GM18517 (cell line): Measurements from ENCODE around the gene RPL21.
"Not testable (repeated sequence)": the region's sequence is repeated elsewhere in the genome, so short reads cannot be mapped to it uniquely, and the experiment has no call there.

Experiments
- ATAC-seq: cut with Tn5 transposase; IDR thresholded peaks from one replicate; pipeline ENCODE4 v1.9.1; 2021; ENCODE audit warnings: mild to moderate bottlenecking, moderate library complexity; ENCODE audit not compliant: unreplicated experiment

RPL21 gene

DNA sequence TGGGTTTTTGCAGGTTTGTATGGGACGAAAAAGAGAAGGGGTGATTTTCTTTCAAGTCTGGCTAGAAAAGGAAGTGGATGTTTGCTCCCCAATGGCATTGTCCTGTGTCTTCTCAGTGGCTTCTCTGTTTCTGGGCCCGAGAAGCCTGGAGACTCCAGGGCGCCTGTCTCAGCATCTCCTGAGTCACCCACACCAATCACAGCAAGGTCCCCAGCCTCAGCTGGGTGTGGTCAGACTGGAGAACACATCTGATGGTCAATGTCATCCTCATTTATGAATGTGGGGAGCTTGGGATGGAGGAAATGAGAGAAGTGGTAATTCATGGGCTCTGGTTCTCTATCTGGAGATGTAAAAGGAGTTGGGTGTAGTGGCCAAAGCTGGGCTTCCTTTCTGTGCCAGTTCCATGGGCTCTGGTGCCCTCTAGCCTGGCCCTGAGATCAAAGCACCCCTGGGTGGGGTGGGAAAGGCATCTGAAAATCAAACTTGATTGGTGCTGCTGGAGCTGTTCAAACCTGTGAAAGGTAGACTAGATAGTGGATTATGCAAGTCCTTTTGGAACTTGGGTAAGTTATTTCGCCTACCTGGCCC is 32.6 kb downstream of the RPL21 start:
- no peak for ATAC-seq

DNA sequence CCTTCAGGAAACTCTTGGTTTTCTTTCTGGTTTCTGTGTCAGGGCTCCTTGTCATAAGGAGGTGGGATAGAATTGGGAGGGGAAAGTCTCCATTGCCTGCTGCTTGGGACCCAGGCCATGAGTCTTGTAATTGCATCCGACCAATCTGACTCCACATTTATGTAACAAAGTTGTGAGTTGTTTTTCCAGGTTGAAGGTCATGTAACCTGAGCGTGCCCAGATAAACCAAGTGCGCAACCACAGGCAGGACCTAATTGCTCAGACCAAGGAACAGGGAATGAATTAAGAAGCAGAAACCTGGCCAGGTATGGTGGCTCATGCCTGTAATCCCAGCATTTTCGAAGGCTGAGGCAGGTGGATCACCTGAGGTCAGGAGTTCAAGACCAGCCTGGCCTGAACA is 37.0 kb downstream of the RPL21 start:
- ATAC-seq: no peak

DNA sequence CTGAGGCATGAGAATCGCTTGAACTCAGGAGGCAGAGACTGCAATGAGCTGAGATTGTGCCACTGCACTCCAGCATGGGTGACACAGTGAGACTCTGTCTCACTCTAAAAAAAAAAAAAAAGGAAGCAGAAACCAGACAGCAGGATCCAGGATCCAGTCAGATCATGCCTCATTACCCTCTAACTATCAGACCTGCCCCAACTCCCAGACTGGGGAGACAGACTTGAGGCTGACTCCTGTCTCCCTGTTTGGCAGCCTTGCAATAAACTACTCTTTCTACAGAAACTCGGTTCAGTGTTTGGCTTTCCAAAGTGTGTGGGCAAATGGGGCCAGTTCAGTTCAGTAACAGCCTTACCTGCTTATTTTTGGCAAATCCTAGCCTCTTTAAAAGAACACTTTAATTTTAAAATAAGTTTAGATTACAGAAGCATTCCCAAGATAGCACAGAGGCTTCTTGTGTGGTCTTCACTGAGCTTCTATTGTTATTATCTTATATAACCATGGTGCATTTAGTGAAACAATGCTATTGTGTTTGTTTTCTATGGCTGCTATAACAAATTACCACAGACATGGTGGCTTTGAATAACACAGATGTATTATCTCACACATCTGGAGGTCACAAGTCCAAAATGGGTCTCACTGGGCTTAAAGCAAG is 37.8 kb downstream of the RPL21 start:
- no peak for ATAC-seq

DNA sequence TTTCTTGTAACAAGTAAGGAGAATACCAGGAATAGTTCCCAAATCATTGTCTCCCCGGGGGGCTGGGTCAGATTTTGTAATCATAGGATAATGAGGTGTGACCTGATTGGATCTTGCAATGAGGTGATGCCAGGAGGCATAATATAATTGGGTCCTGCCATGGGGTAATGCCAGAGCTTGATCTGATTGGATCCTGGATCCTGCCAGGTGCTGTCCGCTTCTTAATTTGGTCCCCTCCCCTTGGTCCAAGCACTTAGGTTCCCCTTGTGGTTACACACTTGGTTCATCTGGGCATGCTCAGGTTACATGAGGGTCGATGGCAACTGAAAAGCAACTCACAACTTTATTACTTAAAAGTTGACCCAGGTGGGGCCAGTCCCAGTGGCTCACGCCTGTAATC is 39.4 kb downstream of the RPL21 start:
- ATAC-seq: no peak

DNA sequence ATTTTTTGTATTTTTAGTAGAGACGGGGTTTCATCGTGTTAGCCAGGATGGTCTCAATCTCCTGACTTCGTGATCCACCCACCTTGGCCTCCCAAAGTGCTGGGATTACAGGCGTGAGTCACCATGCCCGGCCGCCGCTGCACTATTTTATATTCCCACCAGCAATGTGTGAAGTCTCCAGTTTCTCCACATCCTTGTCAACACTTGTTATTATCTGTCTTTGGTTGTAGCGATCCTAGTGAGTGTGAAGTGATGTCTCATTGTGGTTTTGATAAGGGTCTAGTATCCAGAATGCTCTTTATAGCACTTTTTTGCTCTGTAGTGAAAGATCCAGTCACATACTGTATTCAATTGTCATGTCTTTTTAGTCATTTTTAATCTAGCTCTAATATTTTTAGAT is 40.6 kb downstream of the RPL21 start:
- ATAC-seq: not testable (repeated sequence)

DNA sequence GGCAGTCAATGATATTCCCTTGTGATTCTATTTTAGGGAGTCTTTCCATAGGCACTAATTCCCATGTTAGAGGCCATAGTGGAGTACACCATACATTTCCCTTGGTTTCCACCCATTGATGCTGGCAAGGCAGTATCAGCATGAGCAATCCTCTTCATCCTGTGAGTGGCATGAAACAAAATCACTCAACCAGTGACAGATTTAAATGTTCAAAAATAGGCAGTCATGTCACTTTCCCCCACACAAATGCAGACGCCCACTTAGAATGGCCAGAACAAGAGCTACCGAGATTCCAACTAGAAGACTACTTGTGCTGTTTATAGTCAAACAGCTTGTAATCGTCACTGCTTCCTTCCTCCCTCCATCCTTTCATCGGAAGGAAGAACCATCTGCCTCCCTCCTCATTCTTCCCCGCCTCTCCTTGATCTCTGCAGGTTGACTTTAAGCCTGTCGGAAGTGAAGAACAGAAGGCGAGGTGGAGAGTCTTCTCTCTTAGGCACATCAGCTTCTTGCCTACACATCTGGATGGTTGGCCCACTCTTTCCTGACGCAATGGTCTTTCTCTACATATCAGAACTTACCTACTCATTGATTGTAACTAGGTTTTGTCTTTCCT is 41.8 kb downstream of the RPL21 start:
- no peak for ATAC-seq

DNA sequence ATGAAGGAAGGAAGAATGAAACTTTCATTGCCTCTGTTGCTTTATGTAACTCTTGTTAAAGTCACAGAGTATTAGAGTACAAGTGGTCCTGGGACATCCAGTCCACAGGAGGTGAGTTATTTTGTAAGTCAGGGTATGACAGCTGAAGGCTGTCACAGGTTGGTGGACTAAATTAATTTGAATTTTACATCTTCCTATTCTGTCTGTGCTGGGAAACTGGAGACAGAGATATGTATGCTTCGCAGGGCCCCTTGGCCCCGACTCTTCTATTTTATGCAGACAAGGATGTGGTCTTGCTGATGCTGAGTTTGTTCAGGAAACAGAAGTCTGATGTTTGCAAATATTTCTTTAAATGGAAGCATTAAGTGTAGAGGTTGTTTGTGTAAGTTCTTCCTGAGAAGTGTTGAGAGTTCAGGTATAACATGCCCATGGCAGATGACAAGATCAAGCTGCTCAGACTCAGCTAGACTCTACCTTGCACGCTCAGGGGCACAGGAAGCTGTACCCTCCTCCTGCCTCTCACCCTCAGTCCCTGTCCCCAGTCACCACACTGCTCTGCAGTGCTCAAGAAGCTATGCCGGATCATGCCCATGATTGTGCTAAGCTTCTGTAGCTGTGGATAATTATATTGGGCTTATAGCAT is 42.6 kb downstream of the RPL21 start:
- ATAC-seq: no peak

DNA sequence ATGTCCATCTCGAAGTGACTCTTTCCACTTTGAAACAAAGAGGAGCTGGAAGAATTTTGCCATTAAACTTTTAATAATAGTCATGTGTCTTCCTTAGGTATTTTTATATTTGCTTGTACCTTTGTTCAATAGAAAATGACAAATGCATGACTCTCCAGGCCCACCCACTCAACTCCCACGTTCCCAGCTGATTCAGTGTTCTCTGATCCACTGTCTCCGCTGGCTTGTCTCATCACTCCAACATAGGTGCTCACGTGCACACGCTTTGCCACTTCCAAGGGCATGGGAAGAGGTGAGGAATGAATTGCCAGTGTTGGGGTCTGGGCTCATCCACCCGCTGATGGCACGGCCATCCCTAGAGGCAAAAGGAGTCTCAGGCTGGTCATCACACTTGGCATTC is 43.7 kb downstream of the RPL21 start:
- no peak for ATAC-seq

DNA sequence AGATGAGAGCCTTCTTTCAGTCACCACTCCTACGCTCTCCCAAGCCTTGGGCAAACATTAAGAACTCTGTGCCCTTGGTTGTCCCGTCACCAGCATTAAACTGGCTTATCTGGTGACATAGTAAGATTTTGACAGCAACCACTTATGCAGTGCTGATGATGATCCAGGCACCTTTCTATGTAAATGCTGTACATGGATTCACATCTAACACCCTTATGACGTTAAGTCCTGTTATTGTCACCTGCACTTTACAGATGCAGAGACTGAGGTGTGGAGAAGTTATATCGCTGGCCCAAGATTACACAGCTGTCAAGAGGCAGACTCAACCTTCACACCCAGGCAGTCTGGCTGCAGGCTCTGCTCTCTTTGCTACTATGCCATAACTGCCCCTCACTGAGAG is 44.3 kb downstream of the RPL21 start:
- ATAC-seq: no peak

DNA sequence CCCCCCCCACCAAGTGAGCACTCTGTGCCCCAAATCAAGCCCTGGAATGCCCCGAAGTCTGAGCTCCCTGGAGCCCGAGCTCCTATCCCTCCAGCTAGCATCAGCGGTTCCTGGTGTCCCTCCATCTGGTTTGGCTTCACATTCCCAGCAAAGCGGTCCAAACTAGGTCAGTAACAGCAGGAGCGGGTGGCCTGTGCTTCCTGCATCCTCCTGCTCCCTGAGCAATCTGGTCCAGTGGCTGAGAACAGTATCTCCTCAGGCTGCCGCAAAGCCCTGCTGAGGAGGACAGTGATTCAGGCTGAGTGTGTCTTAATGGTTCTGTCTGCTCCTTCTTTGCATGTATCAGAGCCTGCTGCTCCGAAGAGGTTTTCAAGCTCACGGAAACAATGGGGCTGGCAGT is 45.1 kb downstream of the RPL21 start:
- ATAC-seq: no peak

DNA sequence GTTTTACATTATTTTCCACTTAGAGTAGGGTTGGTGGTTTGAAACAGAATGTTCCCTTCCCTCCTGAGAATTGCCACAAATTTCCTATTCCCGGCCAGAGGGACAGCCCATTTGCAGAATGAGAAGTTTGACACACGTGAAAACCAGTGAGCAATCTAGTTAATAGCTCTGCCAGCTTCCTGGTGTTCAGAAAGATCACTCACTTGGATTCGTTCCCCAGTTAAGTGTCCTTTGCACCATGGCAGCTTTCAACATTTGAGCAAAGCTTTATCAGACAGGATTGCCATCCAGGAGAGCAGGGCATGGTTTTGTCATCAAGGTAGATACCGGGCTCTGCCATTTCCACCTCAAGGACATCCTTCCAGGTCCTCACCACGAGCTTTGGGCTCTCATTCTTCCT is 47.5 kb downstream of the RPL21 start:
- ATAC-seq: no peak

DNA sequence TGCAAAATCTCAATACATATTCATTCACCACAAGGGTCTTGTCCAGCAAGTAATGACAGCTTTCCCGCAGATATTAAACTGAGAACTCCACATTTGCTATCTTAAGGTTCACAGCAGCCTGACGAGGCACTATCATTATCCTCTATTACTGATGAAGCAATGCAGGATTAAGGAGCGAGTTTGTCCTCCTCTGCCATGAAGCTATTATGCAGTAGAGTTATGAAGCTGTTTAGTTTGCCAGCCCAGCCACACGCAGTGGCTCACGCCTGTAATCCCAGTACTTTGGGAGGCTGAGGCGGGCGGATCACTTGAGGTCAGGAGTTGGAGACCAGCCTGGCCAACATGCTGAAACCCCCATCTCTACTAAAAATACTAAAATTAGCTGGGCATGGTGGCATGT is 49.0 kb downstream of the RPL21 start:
- not testable (repeated sequence) for ATAC-seq

DNA sequence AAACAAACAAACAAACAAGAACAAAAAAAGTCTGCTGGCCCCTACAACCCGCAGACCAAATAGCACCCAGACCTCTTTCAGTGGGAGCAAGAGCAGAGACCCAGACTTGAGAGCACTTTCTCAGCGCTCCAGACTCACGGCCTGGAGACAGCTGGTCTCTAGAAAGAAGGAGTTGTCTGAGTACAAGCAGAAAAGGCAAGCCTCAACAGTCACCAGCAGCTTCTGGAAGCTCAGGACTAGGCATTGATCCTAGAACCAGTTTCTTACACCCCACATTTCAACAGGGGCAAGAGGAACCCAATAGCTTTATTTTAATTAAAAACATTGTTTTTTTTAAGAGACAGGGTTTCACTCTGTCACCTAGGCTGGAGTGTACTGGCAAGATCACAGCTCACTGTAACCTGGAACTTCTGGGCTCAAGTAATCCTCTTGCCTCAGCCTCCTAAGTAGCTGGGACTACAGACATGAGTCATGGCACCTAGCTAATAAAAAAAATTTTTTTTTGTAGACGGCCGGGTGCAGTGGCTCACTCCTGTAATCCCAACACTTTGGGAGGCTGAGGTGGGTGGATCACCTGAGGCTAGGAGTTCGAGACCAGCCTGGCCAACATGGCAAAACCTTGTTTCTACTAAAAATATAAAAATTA is 49.7 kb downstream of the RPL21 start:
- no peak for ATAC-seq

DNA sequence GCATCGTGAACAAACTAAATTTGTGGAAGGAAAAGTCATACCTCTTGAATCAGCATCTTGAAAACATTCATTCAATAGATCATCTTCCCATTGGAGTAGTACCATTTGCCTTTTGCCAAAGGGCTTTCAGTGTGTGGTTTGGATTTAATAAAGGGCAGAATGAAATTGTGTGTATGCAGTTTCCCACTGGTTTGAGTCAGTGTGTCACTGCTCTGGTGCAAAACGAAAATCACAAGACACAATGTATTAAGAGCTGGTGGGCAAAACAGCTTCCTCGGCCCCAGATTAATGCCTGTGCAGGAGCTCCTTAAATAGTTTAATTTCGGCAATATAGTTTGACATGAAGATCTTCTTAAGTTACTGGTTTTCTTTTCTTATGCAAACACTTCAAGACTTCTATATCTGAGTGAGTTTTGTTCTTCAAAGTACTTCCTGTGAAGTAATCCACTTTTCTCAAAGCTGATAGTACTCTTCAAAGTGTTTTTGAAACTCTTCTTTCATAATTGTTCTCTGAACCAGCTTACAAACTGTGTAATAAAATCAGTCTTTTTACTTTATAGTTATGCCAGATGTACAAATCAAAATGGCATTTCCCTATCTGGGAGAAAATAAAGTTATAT is 51.4 kb downstream of the RPL21 start:
- no peak for ATAC-seq

DNA sequence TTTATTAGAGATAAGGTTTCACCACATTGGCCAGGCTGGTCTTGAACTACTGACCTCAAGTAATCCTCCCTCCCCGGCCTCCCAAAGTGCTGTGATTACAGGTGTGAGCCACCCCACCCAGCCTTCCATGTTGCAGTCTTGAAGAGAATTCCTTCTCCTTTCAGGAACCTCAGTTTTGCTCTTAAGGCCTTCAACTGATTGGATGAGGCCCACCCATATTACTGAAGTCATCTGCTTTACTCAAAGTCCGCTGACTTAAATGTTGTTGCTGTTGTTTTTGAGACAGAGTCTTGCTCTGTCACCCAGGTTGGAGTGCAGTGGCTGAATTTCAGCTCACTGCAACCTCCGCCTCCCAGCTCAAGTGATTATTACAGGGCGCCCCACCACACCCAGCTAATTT is 52.7 kb downstream of the RPL21 start:
- no peak for ATAC-seq

DNA sequence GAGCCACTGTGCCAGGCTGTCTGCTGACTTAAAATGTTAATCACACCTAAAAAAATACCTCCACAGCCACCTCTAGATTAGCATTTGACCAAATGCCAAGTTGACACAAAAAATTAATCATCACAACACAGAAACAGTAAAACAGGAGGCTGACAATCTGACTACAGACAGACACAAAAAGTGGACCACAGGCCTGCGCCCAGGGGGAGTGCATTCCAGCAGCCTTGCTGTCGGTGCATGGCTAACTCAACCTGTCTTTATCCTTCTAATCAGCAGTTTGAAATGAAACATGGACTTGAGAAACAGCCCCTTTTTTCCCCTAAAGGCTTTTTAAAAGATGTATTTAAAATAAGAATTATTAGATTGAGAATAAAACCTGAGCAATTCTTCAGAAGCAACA is 53.3 kb downstream of the RPL21 start:
- no peak for ATAC-seq
